HG02840 (cell line): Measurements from ENCODE around the gene ARHGEF17.

Experiments used
- ATAC-seq: cut with Tn5 transposase; IDR thresholded peaks from one replicate; pipeline ENCODE4 v1.9.1; 2021; ENCODE audit warnings: mild to moderate bottlenecking, moderate library complexity, moderate number of reproducible peaks; ENCODE audit not compliant: unreplicated experiment, low FRiP score

The ARHGEF17 gene

GRCh38 chr11:73372375-73372993, 64.4 kb downstream of the ARHGEF17 start:
- ATAC-seq = no peak

- no peak for ATAC-seq
Observed at GRCh38 chr11:73374151-73374550, 66.1 kb downstream of the ARHGEF17 start.

GRCh38 chr11:73375830-73376159, 67.7 kb downstream of the ARHGEF17 start:
- ATAC-seq = no peak

- ATAC-seq = peak; percentile 64
Observed at GRCh38 chr11:73376160-73376802, 68.2 kb downstream of the ARHGEF17 start, which contains the start of gene RELT. Gene RELT (plus strand): TSS chr11:73376399. CDS start chr11:73389137, 12,738 bp downstream.

GRCh38 chr11:73376803-73377629, 68.9 kb downstream of the ARHGEF17 start:
- peak; percentile 24 for ATAC-seq

- ATAC-seq = no peak
Observed at GRCh38 chr11:73379189-73379880, 71.3 kb downstream of the ARHGEF17 start.

GRCh38 chr11:73380331-73380730, 72.3 kb downstream of the ARHGEF17 start:
- ATAC-seq = no peak

GRCh38 chr11:73380897-73381410, 72.9 kb downstream of the ARHGEF17 start:
- ATAC-seq = no peak

- ATAC-seq = no peak
Observed at GRCh38 chr11:73381589-73381988, 73.5 kb downstream of the ARHGEF17 start.

- no peak for ATAC-seq
Observed at GRCh38 chr11:73382183-73382582, 74.1 kb downstream of the ARHGEF17 start.

- ATAC-seq = no peak
Observed at GRCh38 chr11:73382747-73383146, 74.7 kb downstream of the ARHGEF17 start.

GRCh38 chr11:73383249-73384124, 75.4 kb downstream of the ARHGEF17 start:
- ATAC-seq = no peak

- no peak for ATAC-seq
Observed at GRCh38 chr11:73384125-73384441, 76.0 kb downstream of the ARHGEF17 start.

GRCh38 chr11:73384531-73384871, 76.4 kb downstream of the ARHGEF17 start:
- no peak for ATAC-seq

GRCh38 chr11:73384872-73385689, 77.0 kb downstream of the ARHGEF17 start:
- no peak for ATAC-seq

- no peak for ATAC-seq
Observed at GRCh38 chr11:73386016-73386415, 77.9 kb downstream of the ARHGEF17 start.

GRCh38 chr11:73386546-73386945, 78.5 kb downstream of the ARHGEF17 start:
- no peak for ATAC-seq

GRCh38 chr11:73387594-73388264, 79.7 kb downstream of the ARHGEF17 start:
- no peak for ATAC-seq
